ENCODE measurements around the gene SACS.
"Not testable (repeated sequence)": the region's sequence is repeated elsewhere in the genome, so short reads cannot be mapped to it uniquely, and the experiment has no call there.

The SACS gene

GRCh38 chr13:23314837-23315236 lies 118.7 kb downstream of the SACS start:
- not testable (repeated sequence) for DNase-seq (ENCODE audit: extremely low read depth in 1 of 2, low read depth in 1 of 2)

GRCh38 chr13:23292586-23292985 lies 140.9 kb downstream of the SACS start:
- no peak for DNase-seq (ENCODE audit: extremely low read depth in 1 of 2, low read depth in 1 of 2)

- no peak for DNase-seq (ENCODE audit: extremely low read depth in 1 of 2, low read depth in 1 of 2)
Measured at GRCh38 chr13:23289917-23290357, 143.6 kb downstream of the SACS start.

- DNase-seq (ENCODE audit: extremely low read depth in 1 of 2, low read depth in 1 of 2) = no peak
Measured at GRCh38 chr13:23288995-23289394, 144.5 kb downstream of the SACS start.

- no peak for DNase-seq (ENCODE audit: extremely low read depth in 1 of 2, low read depth in 1 of 2)
Measured at GRCh38 chr13:23288564-23288963, 144.9 kb downstream of the SACS start.

- DNase-seq (ENCODE audit: extremely low read depth in 1 of 2, low read depth in 1 of 2) = no peak
Measured at GRCh38 chr13:23279321-23279720, 154.2 kb downstream of the SACS start.

All from stimulated activated CD8-positive, alpha-beta memory T cell treated with anti-CD3 and anti-CD28 coated beads, Interleukin-7, amount 100 ng/mL, for 48 hours (primary cell).